Mesenchymal stem cell (in vitro differentiated cells and primary cell): ENCODE results near the gene MATK.
A peak's percentile ranks its signal among the peaks of the same experiment; 100 is the strongest.

ENCODE experiments used
- DNase-seq: peaks from one replicate; pipeline ENCODE4 v3.0.0-alpha.2; 2013
- H2AFZ ChIP-seq: one replicate; pipeline ENCODE4 v1.6.1; 2013; ENCODE audit warnings: low read depth, mild to moderate bottlenecking, control low read depth, inconsistent platforms, low read length, moderate library complexity
- H2AK5ac ChIP-seq: 2 replicates; pipeline ENCODE4 v1.6.1; 2013; ENCODE audit warnings: low read length, moderate library complexity, mild to moderate bottlenecking, inconsistent platforms; ENCODE audit not compliant: severe bottlenecking
- H2BK120ac ChIP-seq: one replicate; pipeline ENCODE4 v1.6.1; 2013; ENCODE audit warnings: low read depth, mild to moderate bottlenecking, inconsistent platforms, low read length, moderate library complexity
- H2BK12ac ChIP-seq, 2 experiments: one replicate each; pipeline ENCODE4 v1.6.1; 2013; ENCODE audit warnings: inconsistent platforms in 2 of 2, low read length in 2 of 2, mild to moderate bottlenecking in 2 of 2, moderate library complexity in 2 of 2, control low read depth in 1 of 2
- H2BK15ac ChIP-seq: one replicate; pipeline ENCODE4 v1.6.1; 2013; ENCODE audit warnings: mild to moderate bottlenecking, low read depth, inconsistent platforms; ENCODE audit not compliant: poor library complexity, severe bottlenecking
- H2BK5ac ChIP-seq: 2 replicates; pipeline ENCODE4 v1.6.1; 2013; ENCODE audit warnings: low read depth, mild to moderate bottlenecking, low read length, control low read depth, inconsistent platforms; ENCODE audit not compliant: poor library complexity, severe bottlenecking
- H3K14ac ChIP-seq, 2 experiments: one replicate each; pipeline ENCODE4 v1.6.1; 2013; ENCODE audit warnings: inconsistent platforms in 2 of 2, low read length in 2 of 2, control low read depth in 1 of 2, mild to moderate bottlenecking in 1 of 2, moderate library complexity in 1 of 2
- H3K18ac ChIP-seq, 2 experiments: one replicate each; pipeline ENCODE4 v1.6.1; 2013; ENCODE audit warnings: inconsistent platforms in 2 of 2, low read length in 2 of 2, control low read depth in 1 of 2, low read depth in 1 of 2, mild to moderate bottlenecking in 1 of 2
- H3K23ac ChIP-seq, 2 experiments: one replicate each; pipeline ENCODE4 v1.6.1; 2013; ENCODE audit warnings: inconsistent platforms in 2 of 2, low read length in 2 of 2, mild to moderate bottlenecking in 2 of 2, moderate library complexity in 2 of 2, control low read depth in 1 of 2
- H3K27ac ChIP-seq: 2 replicates; pipeline ENCODE4 v1.5.1; 2013; ENCODE audit warnings: mild to moderate bottlenecking, moderate library complexity, low read length, control low read depth, inconsistent platforms; ENCODE audit not compliant: poor library complexity, severe bottlenecking
- H3K27me3 ChIP-seq, 2 experiments: 2 replicates each; pipeline versions ENCODE4 v1.6.1 to v1.7.0; 2013; ENCODE audit warnings: low read length in 2 of 2, mild to moderate bottlenecking in 2 of 2, moderate library complexity in 2 of 2, control low read depth in 1 of 2, inconsistent platforms in 1 of 2; ENCODE audit not compliant: control insufficient read depth in 1 of 2, insufficient read depth in 1 of 2
- H3K36me3 ChIP-seq, 2 experiments: 2 replicates each; pipeline versions ENCODE4 v1.6.1 to v1.7.0; 2013; ENCODE audit warnings: low read length in 2 of 2, control low read depth in 1 of 2, inconsistent platforms in 1 of 2, low read depth in 1 of 2, mild to moderate bottlenecking in 1 of 2; ENCODE audit not compliant: insufficient read depth in 2 of 2, control insufficient read depth in 1 of 2
- H3K4ac ChIP-seq, 2 experiments: one replicate each; pipeline ENCODE4 v1.6.1; 2013; ENCODE audit warnings: inconsistent platforms in 2 of 2, low read length in 2 of 2, mild to moderate bottlenecking in 2 of 2, moderate library complexity in 2 of 2, control low read depth in 1 of 2, low read depth in 1 of 2
- H3K4me1 ChIP-seq: 2 replicates; pipeline ENCODE4 v1.6.1; 2013; ENCODE audit warnings: low read depth, low read length, control low read depth; ENCODE audit not compliant: control insufficient read depth, insufficient read depth
- H3K4me2 ChIP-seq: 2 replicates; pipeline ENCODE4 v1.6.1; 2013; ENCODE audit warnings: low read length, mild to moderate bottlenecking, inconsistent platforms; ENCODE audit not compliant: poor library complexity, severe bottlenecking
- H3K4me3 ChIP-seq, 2 experiments: 2 replicates each; pipeline versions ENCODE4 v1.5.1 to v1.7.0; 2013; ENCODE audit warnings: low read length in 2 of 2, mild to moderate bottlenecking in 2 of 2, control low read depth in 1 of 2, low read depth in 1 of 2; ENCODE audit not compliant: insufficient read depth in 1 of 2
- H3K79me1 ChIP-seq: replicated peaks from 2 replicates; pipeline ENCODE4 v1.6.1; 2013; ENCODE audit warnings: mild to moderate bottlenecking, control low read depth, low read length, inconsistent platforms; ENCODE audit not compliant: poor library complexity, severe bottlenecking
- H3K9ac ChIP-seq: 2 replicates; pipeline ENCODE4 v1.7.0; 2013; ENCODE audit warnings: mild to moderate bottlenecking, low read length, moderate library complexity
- H3K9me3 ChIP-seq: 2 replicates; pipeline ENCODE4 v1.7.0; 2013; ENCODE audit warnings: mild to moderate bottlenecking, low read length; ENCODE audit not compliant: control insufficient read depth
- H4K8ac ChIP-seq: one replicate; pipeline ENCODE4 v1.6.1; 2013; ENCODE audit warnings: inconsistent platforms, mild to moderate bottlenecking, low read length, moderate library complexity
- H4K91ac ChIP-seq: one replicate; pipeline ENCODE4 v1.6.1; 2013; ENCODE audit warnings: mild to moderate bottlenecking, low read length, inconsistent platforms
- WGBS: methylation state at CpG from one replicate; pipeline ENCODE4 v1.1.7; 2013; ENCODE audit warnings: mixed read lengths; 5-methylcytosine and 5-hydroxymethylcytosine counted together

MATK gene

DNA sequence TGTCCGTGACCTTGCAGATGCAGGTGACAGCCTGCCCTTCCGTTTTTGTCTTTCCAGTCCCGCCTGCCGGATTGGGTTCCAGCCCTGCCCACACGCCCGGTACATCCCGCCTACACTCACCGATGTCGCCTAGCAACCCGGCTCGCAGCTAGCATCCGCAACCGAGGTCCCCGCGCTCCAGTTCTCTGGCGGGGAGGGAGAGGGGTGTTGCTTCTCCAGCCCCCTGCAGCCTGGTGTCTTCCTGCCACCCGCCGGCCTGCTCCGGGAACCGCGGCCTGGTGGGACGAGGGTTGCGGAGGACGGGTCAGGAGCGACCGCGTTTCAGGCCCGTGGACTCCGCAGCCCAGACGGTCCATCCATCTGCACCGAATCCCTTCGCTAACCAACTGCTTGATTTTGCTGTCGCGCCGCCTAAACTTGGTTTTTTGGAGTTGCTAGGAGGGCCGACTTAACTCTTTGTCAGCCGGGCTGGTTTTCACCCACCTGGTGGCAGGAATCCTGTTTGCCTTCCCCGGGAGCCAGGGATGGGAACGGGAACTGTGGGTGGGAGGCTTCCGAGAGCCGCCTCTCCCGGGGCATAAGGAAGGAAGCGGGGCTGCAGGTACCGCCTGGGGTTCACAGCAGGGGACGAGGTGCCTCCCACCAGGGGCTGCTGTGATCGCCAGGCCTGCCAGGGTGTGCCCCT lies 15.4 kb upstream of the MATK start:
- no peak overlapping the region for H3K4me2 ChIP-seq

GRCh38 chr19:3800996-3801395 lies 14.8 kb upstream of the MATK start:
- Histone ChIP-seq H3K36me3 (no peaks in the 10 kb centered on the region), H3K4ac (no peak overlapping the region), H2BK15ac (no peak overlapping the region), H3K79me1 (no peaks in the 10 kb centered on the region), H3K4me1 (peaks cover 8% of the 10 kb centered on the region), H3K14ac (no peak overlapping the region), H2BK12ac (no peak overlapping the region), H4K91ac (no peak overlapping the region), H3K9me3 (peaks cover 10% of the 10 kb centered on the region), H3K27ac (no peak overlapping the region), H3K4me3 (peak overlapping the region in 1 of 2 experiments; percentile 49), H2BK5ac (no peak overlapping the region), H3K27me3 (peaks cover 40 to 49% of the 10 kb centered on the region in 2 experiments), H3K9ac (no peak overlapping the region), H3K18ac (no peak overlapping the region), H2AFZ (no peak overlapping the region), H4K8ac (no peak overlapping the region), H2BK120ac (no peak overlapping the region), H2AK5ac (no peak overlapping the region), H3K23ac (no peak overlapping the region), H3K4me2 (no peak overlapping the region)
- DNase-seq: no peak
- 69% methylated on average over 21 of the region's 21 CpGs for WGBS

More for the DNA sequence above, 15.4 kb upstream of the MATK start:
- peak overlapping the region in 1 of 2 experiments; percentile 49 for H3K4me3 ChIP-seq
- H3K79me1 ChIP-seq: no peaks in the 10 kb centered on the region
- H4K8ac ChIP-seq: no peak overlapping the region
- H3K9me3 ChIP-seq: peaks cover 5% of the 10 kb centered on the region
- no peak overlapping the region for H2BK5ac ChIP-seq
- no peak overlapping the region for H2AK5ac ChIP-seq
- no peak overlapping the region for H3K4ac ChIP-seq
- no peak overlapping the region for H2BK120ac ChIP-seq
- no peak overlapping the region for H3K18ac ChIP-seq
- WGBS: 7% methylated on average over 43 of the region's 46 CpGs
- H3K4me1 ChIP-seq: peaks cover 8% of the 10 kb centered on the region
- peak overlapping the region in 1 of 2 experiments; percentile 96 for H3K23ac ChIP-seq
- no peak overlapping the region for H2BK15ac ChIP-seq
- no peak overlapping the region for H3K9ac ChIP-seq
- H2BK12ac ChIP-seq: no peak overlapping the region
- H3K14ac ChIP-seq: no peak overlapping the region
- peaks cover 40 to 49% of the 10 kb centered on the region in 2 experiments for H3K27me3 ChIP-seq
- no peaks in the 10 kb centered on the region for H3K36me3 ChIP-seq
- DNase-seq: no peak
- H4K91ac ChIP-seq: no peak overlapping the region
- no peak overlapping the region for H3K27ac ChIP-seq
- H2AFZ ChIP-seq: no peak overlapping the region

- Histone ChIP-seq H3K27ac (no peak overlapping the region), H3K9ac (no peak overlapping the region), H2BK12ac (no peak overlapping the region), H4K8ac (no peak overlapping the region), H2BK15ac (no peak overlapping the region), H3K9me3 (peaks cover 11% of the 10 kb centered on the region), H2BK120ac (no peak overlapping the region), H3K4ac (no peak overlapping the region), H2AFZ (no peak overlapping the region), H3K4me3 (no peak overlapping the region), H3K79me1 (no peaks in the 10 kb centered on the region), H2BK5ac (no peak overlapping the region), H3K23ac (no peak overlapping the region), H3K4me2 (no peak overlapping the region), H3K14ac (no peak overlapping the region), H3K18ac (no peak overlapping the region), H3K27me3 (peaks cover 34% of the 10 kb centered on the region in 2 experiments), H2AK5ac (no peak overlapping the region), H4K91ac (no peak overlapping the region), H3K4me1 (peaks cover 8% of the 10 kb centered on the region), H3K36me3 (no peaks in the 10 kb centered on the region)
- DNase-seq: no peak
- 57% methylated on average over 5 of the region's 6 CpGs for WGBS
Observed at GRCh38 chr19:3798137-3798536, 12.0 kb upstream of the MATK start.

DNA sequence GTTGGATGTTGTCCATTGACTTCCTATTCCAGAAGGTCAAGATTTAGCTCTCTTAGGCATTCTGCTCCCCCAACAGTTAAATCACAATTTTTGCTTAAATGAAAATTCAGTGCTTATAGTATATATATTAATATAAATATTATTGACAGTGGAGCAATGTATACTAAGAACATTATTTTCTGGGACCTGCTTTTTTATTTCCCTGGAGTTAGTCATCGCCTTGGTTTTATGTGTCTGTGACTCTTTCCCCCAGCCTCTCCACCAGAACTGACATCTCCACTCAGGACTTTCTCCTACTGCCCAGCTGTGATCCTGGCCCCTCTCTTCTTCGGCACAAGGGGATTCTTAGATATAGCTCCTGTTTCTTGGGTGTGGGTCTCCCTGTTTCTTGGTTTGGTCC lies 10.2 kb upstream of the MATK start:
- WGBS: 92% methylated on average over 2 of the region's 2 CpGs
- no peak overlapping the region for H3K14ac ChIP-seq
- no peak overlapping the region for H2BK120ac ChIP-seq

More for the DNA sequence above, 10.2 kb upstream of the MATK start:
- H3K23ac ChIP-seq: no peak overlapping the region
- peaks cover 16 to 20% of the 10 kb centered on the region in 2 experiments for H3K27me3 ChIP-seq
- no peak for DNase-seq
- H3K9me3 ChIP-seq: peaks cover 11% of the 10 kb centered on the region
- peaks cover 2% of the 10 kb centered on the region for H3K4me1 ChIP-seq
- H3K4me3 ChIP-seq: no peak overlapping the region
- H3K36me3 ChIP-seq: no peaks in the 10 kb centered on the region
- no peak overlapping the region for H2BK15ac ChIP-seq
- no peak overlapping the region for H3K9ac ChIP-seq
- no peak overlapping the region for H3K18ac ChIP-seq
- H3K79me1 ChIP-seq: no peaks in the 10 kb centered on the region
- no peak overlapping the region for H3K4me2 ChIP-seq
- H3K4ac ChIP-seq: no peak overlapping the region
- no peak overlapping the region for H4K91ac ChIP-seq
- H2BK12ac ChIP-seq: no peak overlapping the region
- H2AK5ac ChIP-seq: no peak overlapping the region
- H4K8ac ChIP-seq: no peak overlapping the region
- H2BK5ac ChIP-seq: no peak overlapping the region
- no peak overlapping the region for H2AFZ ChIP-seq
- no peak overlapping the region for H3K27ac ChIP-seq
